Activated CD8-positive, alpha-beta T cell treated with anti-CD3 and anti-CD28 coated beads for 36 hours (primary cell): ENCODE results near the gene PTPRG. TPM values are rescaled to one million over a fixed set of nuclear protein-coding genes. Genes with fewer than 3 reads are reported as not detected.

Experiments used
- ATAC-seq: fragments of 200-7000 bp; cut with Tn5 transposase; one replicate; pipeline ENCODE4 v1.10.0; 2021; ENCODE audit warnings: mild to moderate bottlenecking, moderate library complexity
- CTCF ChIA-PET: fragments of 350-600 bp; sonication (Branson Sonifier 250); formaldehyde crosslinking; loops from one replicate; lab custom pipeline; 2021; ENCODE audit warnings: antibody characterized with exemption; lab: Charles Lee
- POLR2A ChIA-PET: fragments of 350-600 bp; sonication (Branson Sonifier 250); formaldehyde crosslinking; loops from one replicate; lab custom pipeline; 2021; ENCODE audit warnings: antibody characterized with exemption; lab: Charles Lee
- DNase-seq: peaks from one replicate; pipeline ENCODE4 v3.0.0-alpha.2; 2020
- H3K27ac Mint-ChIP-seq: one replicate; pipeline ENCODE4 v1.8.0; 2021; ENCODE audit warnings: mild to moderate bottlenecking, mixed read lengths
- H3K27me3 Mint-ChIP-seq: one replicate; pipeline ENCODE4 v1.8.0; 2021; ENCODE audit warnings: mixed read lengths
- H3K36me3 Mint-ChIP-seq: one replicate; pipeline ENCODE4 v1.8.0; 2021; ENCODE audit warnings: low read depth, mixed read lengths
- H3K4me1 Mint-ChIP-seq: one replicate; pipeline ENCODE4 v1.8.0; 2021; ENCODE audit warnings: low read depth, mixed read lengths
- H3K4me3 Mint-ChIP-seq: one replicate; pipeline ENCODE4 v1.8.0; 2021; ENCODE audit warnings: mild to moderate bottlenecking, moderate library complexity, mixed read lengths
- H3K9me3 Mint-ChIP-seq: one replicate; pipeline ENCODE4 v1.8.0; 2021; ENCODE audit warnings: mixed read lengths
- CTCF ChIP-seq: fragments of 200-600 bp; IDR thresholded peaks from one replicate; pipeline ENCODE4 v1.8.0; 2022; ENCODE audit warnings: antibody characterized with exemption, mild to moderate bottlenecking
- intact Hi-C: fragments of 100-400 bp; cut with micrococcal nuclease; formaldehyde crosslinking; loops from one replicate; pipeline ENCODE4 v1.10.0; 2022
- total RNA-seq, 2 experiments: library from RNA; stranded (reverse); gene quantifications; one replicate each; pipeline ENCODE4 v1.2.3, GENCODE V29; 2021

Gene PTPRG
- total RNA-seq, 2 experiments from 2014 or later: not detected

DNA sequence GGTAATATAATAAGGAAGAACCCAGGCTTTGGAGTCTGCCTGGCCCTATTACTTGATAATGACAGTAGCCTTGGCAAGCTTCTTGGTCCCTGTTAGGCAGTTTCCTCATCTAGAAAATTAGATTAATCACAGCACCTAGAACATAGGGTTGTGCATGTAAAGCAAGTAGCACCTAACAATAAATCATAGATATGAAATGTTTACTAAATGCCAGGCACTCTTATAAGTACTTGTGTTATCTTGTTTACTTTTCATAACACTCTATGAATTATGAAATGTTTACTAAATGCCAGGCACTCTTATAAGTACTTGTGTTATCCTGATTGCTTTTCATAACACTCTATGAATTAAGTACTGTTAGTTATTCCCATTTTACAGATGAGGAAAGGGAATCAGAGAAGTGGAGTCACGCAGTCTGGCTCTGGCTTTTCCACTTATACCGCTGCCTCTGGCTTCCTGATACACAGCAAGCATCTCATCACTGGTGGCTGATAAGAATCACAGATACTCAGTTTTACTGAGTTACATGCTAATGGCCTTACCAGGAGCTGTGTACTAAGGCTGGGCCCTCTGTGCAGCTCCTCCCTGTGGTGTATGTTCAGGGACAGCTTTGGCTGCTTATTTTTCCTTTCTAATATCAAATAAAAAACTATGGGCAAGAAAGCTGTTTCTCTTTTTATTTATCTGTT, 688.6 kb downstream of the PTPRG start:
- intact Hi-C loops: no loop called here
- no peaks in the 10 kb centered on the region for H3K36me3 Mint-ChIP-seq
- no peak for DNase-seq
- no peak for ATAC-seq
- no peaks in the 10 kb centered on the region for H3K27me3 Mint-ChIP-seq
- no peak for TF ChIP-seq CTCF
- no peaks in the 10 kb centered on the region for H3K9me3 Mint-ChIP-seq
- no peak overlapping the region for H3K27ac Mint-ChIP-seq
- ChIA-PET CTCF (no interaction called here), POLR2A (no interaction called here)
- no peaks in the 10 kb centered on the region for H3K4me1 Mint-ChIP-seq
- H3K4me3 Mint-ChIP-seq: no peak overlapping the region

DNA sequence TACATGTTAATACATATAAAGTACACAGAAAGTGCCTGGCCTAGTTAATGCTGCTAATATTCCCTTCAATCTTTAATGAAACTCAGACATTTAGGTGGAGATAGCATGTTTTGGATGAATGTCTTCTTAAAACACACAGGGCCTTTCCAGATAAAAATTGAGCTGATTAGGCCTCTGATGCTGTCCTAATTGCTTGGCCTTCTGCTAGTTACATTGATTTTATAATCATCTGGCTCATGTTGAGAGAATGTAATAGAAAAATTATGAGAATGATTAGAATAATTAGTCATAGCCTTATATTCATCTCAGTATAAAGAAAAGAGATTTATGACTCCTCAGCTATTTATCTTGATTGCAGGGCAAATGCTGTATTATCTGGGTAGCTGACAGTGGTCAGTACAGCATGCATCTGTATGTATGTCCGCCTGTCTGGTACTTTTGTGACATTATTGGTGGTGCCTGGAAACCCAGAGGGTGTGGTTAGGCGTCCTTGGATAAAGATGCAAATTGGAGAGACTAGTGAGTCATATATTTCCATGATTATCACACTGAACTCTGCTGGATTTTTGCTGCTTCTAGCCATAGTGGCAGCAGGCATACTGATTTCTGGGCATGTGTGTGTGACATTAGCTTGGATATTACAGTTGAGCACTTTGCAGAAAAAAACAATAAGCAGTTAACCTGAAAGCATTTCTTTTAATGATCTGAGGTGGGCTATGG, 691.2 kb downstream of the PTPRG start:
- intact Hi-C loops: no loop called here
- peaks cover 1% of the 10 kb centered on the region for H3K27me3 Mint-ChIP-seq
- DNase-seq (no peak), ATAC-seq (no peak)
- POLR2A ChIA-PET: no interaction called here
- H3K36me3 Mint-ChIP-seq: no peaks in the 10 kb centered on the region
- no peaks in the 10 kb centered on the region for H3K4me1 Mint-ChIP-seq
- no peaks in the 10 kb centered on the region for H3K9me3 Mint-ChIP-seq
- no peak for TF ChIP-seq CTCF
- no peak overlapping the region for H3K27ac Mint-ChIP-seq
- H3K4me3 Mint-ChIP-seq: no peak overlapping the region
- CTCF ChIA-PET: no interaction called here

GRCh38 chr3:62253971-62254370, 692.6 kb downstream of the PTPRG start:
- TF ChIP-seq CTCF: no peak
- ChIA-PET CTCF (no interaction called here), POLR2A (no interaction called here)
- H3K9me3 Mint-ChIP-seq: no peaks in the 10 kb centered on the region
- H3K36me3 Mint-ChIP-seq: no peaks in the 10 kb centered on the region
- ATAC-seq: no peak
- no peak for DNase-seq
- H3K4me3 Mint-ChIP-seq: no peak overlapping the region
- H3K27me3 Mint-ChIP-seq: peaks cover 1% of the 10 kb centered on the region
- intact Hi-C loops: no loop called here
- H3K4me1 Mint-ChIP-seq: no peaks in the 10 kb centered on the region
- H3K27ac Mint-ChIP-seq: no peak overlapping the region

GRCh38 chr3:62255758-62256157, 694.4 kb downstream of the PTPRG start:
- POLR2A ChIA-PET: no interaction called here
- Mint-ChIP-seq H3K9me3 (no peaks in the 10 kb centered on the region), H3K27ac (no peak overlapping the region), H3K27me3 (peaks cover 1% of the 10 kb centered on the region), H3K4me3 (no peak overlapping the region), H3K36me3 (no peaks in the 10 kb centered on the region), H3K4me1 (no peaks in the 10 kb centered on the region)
- CTCF ChIA-PET: no interaction called here
- TF ChIP-seq CTCF: no peak
- ATAC-seq (no peak), DNase-seq (no peak)
- intact Hi-C loops: no loop called here

GRCh38 chr3:62259924-62260323, 698.6 kb downstream of the PTPRG start:
- no peak overlapping the region for H3K27ac Mint-ChIP-seq
- no peaks in the 10 kb centered on the region for H3K9me3 Mint-ChIP-seq
- CTCF ChIA-PET: no interaction called here
- intact Hi-C loops: no loop called here
- no peak for ATAC-seq
- POLR2A ChIA-PET: no interaction called here
- peaks cover 3% of the 10 kb centered on the region for H3K27me3 Mint-ChIP-seq
- no peak for DNase-seq
- no peak for TF ChIP-seq CTCF
- no peaks in the 10 kb centered on the region for H3K36me3 Mint-ChIP-seq
- H3K4me3 Mint-ChIP-seq: no peak overlapping the region
- no peaks in the 10 kb centered on the region for H3K4me1 Mint-ChIP-seq
